ENCODE data around the gene CNOT11. TPM values are rescaled to one million over a fixed set of nuclear protein-coding genes. Genes with fewer than 3 reads are reported as not detected.

Gene CNOT11
- total and polyA plus RNA-seq, 2 of the 8 experiments (the other 6 are each of a cell fraction or from before 2014, with no cell fraction given), result 41.5 to 54.6 TPM

- ChIA-PET CTCF (ENCODE audit: partially characterized antibody) (interaction anchor here (1.2 to 5.1 kb wide), 6 partner anchors 7 to 180 kb away, joined by 3 to 45 read pairs (median 6); partner anchors contain the start of gene CNOT11), POLR2A (ENCODE audit: partially characterized antibody) (interaction anchor here (2.3 to 2.7 kb wide), 2 partner anchors 14 to 237 kb away, joined by 5 to 10 read pairs; partner anchors contain the start of genes CNOT11 and RPL31)
- no peak overlapping the region for H4K8ac ChIP-seq (ENCODE audit: extremely low read depth, insufficient read depth, low read length)
- H3K9me3 ChIP-seq (ENCODE audit: insufficient read depth in 2 of 2, low read depth in 1 of 2, low read length in 1 of 2), result no peaks in the 10 kb centered on the region
- no peak overlapping the region for H3K4me3 ChIP-seq (ENCODE audit: extremely low read depth in 1 of 4, insufficient read depth in 2 of 4, low read depth in 3 of 4, low read length in 4 of 4)
- H2AFZ ChIP-seq (ENCODE audit: low read length), result no peak overlapping the region
- H2BK20ac ChIP-seq (ENCODE audit: low read length), result no peak overlapping the region
- no peak overlapping the region for H4K91ac ChIP-seq (replicated peaks; ENCODE audit: insufficient read length, low read length)
- H3K23me2 ChIP-seq (ENCODE audit: low read depth, low read length), result no peaks in the 10 kb centered on the region
- H3K27ac ChIP-seq (ENCODE audit: low read depth, low read length), result no peak overlapping the region
- H3K23ac ChIP-seq (ENCODE audit: insufficient read length), result no peak overlapping the region
- H3K14ac ChIP-seq (ENCODE audit: insufficient read length), result no peak overlapping the region
- no peaks in the 10 kb centered on the region for H3K4me1 ChIP-seq (replicated peaks in 1 of 4; ENCODE audit: control insufficient read depth in 3 of 4, insufficient read depth in 4 of 4, low read length in 3 of 4)
- H3K79me2 ChIP-seq (ENCODE audit: control insufficient read depth in 1 of 2, insufficient read depth in 2 of 2, low read length in 2 of 2), result no peaks in the 10 kb centered on the region
- no peak overlapping the region for H3K9ac ChIP-seq (replicated peaks in 1 of 4; ENCODE audit: extremely low read depth in 1 of 4, low read depth in 3 of 4, low read length in 3 of 4)
- no peaks in the 10 kb centered on the region for H3K79me1 ChIP-seq (ENCODE audit: low read depth, low read length)
- no peak overlapping the region for H2BK120ac ChIP-seq (replicated peaks; ENCODE audit: low read depth, low read length)
- no peak overlapping the region for H2BK5ac ChIP-seq (ENCODE audit: low read depth, low read length)
- DNase-seq (ENCODE audit: low read depth in 1 of 2, low spot score in 2 of 2), result no peak
- no peak for FAIRE-seq
- 88% methylated on average over 12 of the region's 12 CpGs; no CpG with 5 or more reads in 1 of the 2 experiments for WGBS, 2 experiments (ENCODE audit: extremely low coverage in 1 of 2, insufficient coverage in 1 of 2, insufficient read length in 1 of 2, insufficient replicate concordance in 2 of 2, low coverage in 1 of 2, low lambda C conversion rate in 2 of 2, missing lambda C conversion rate in 1 of 2)
- H3K4ac ChIP-seq (replicated peaks; ENCODE audit: insufficient read length, low read depth, low read length), result no peak overlapping the region
- H3K56ac ChIP-seq (replicated peaks; ENCODE audit: insufficient read length, low read depth, low read length), result no peak overlapping the region
- no peak overlapping the region for H3K18ac ChIP-seq (ENCODE audit: extremely low read depth, low read length)
- H4K20me1 ChIP-seq (replicated peaks in 1 of 2; ENCODE audit: control insufficient read depth in 1 of 2, insufficient read depth in 2 of 2, low read length in 2 of 2), result no peaks in the 10 kb centered on the region
- H2BK15ac ChIP-seq (ENCODE audit: low read length), result no peak overlapping the region
- no peak overlapping the region for H4K5ac ChIP-seq (ENCODE audit: insufficient read length, low read depth, low read length)
- H2AK5ac ChIP-seq (ENCODE audit: low read depth, low read length), result no peak overlapping the region
- H3K27me3 ChIP-seq (replicated peaks in 1 of 4; ENCODE audit: control insufficient read depth in 3 of 4, extremely low read depth in 1 of 4, insufficient read depth in 3 of 4, low read length in 3 of 4), result no peaks in the 10 kb centered on the region
- no peak overlapping the region for H2BK12ac ChIP-seq (ENCODE audit: low read depth, low read length)
- no peaks in the 10 kb centered on the region for H3K36me3 ChIP-seq (ENCODE audit: control insufficient read depth in 2 of 4, insufficient read depth in 4 of 4, low read length in 3 of 4)
- H3K4me2 ChIP-seq (ENCODE audit: insufficient read depth in 1 of 2, low read depth in 2 of 2, low read length in 2 of 2), result no peak overlapping the region
- no peak for TF ChIP-seq FOSL1 (IDR thresholded peaks at IDR 0.05; ENCODE audit: insufficient read depth, low read depth, low read length)
- no peak for TF ChIP-seq TAF7 (optimal IDR thresholded peaks at IDR 0.05; ENCODE audit: borderline replicate concordance, low read depth, low read length)
- TF ChIP-seq, protein P1, sequence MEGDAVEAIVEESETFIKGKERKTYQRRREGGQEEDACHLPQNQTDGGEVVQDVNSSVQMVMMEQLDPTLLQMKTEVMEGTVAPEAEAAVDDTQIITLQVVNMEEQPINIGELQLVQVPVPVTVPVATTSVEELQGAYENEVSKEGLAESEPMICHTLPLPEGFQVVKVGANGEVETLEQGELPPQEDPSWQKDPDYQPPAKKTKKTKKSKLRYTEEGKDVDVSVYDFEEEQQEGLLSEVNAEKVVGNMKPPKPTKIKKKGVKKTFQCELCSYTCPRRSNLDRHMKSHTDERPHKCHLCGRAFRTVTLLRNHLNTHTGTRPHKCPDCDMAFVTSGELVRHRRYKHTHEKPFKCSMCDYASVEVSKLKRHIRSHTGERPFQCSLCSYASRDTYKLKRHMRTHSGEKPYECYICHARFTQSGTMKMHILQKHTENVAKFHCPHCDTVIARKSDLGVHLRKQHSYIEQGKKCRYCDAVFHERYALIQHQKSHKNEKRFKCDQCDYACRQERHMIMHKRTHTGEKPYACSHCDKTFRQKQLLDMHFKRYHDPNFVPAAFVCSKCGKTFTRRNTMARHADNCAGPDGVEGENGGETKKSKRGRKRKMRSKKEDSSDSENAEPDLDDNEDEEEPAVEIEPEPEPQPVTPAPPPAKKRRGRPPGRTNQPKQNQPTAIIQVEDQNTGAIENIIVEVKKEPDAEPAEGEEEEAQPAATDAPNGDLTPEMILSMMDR (IDR thresholded peaks at IDR 0.05; ENCODE audit: control extremely low read depth in 1 of 3, insufficient read depth in 1 of 3, low read depth in 1 of 3, low read length in 3 of 3), result no peak
- TF ChIP-seq ASH2L (IDR thresholded peaks at IDR 0.05; ENCODE audit: low read length), result no peak
- TF ChIP-seq CTBP2 (IDR thresholded peaks at IDR 0.05; ENCODE audit: borderline replicate concordance, insufficient read depth, insufficient read length, low read length), result no peak
- no peak for TF ChIP-seq CEBPB (IDR thresholded peaks at IDR 0.05; ENCODE audit: low read depth, low read length)
- TF ChIP-seq ZNF274 (IDR thresholded peaks at IDR 0.05; ENCODE audit: borderline replicate concordance, extremely low read depth, low read length), result no peak
- no peak for TF ChIP-seq POU5F1 (IDR thresholded peaks at IDR 0.05; ENCODE audit: low read depth, low read length)
Measured at GRCh38 chr2:101238930-101239759, 13.5 kb upstream of the CNOT11 start.
